A549 (cell line): Measurements from ENCODE around the gene PRLR. TPM values are rescaled to one million over a fixed set of nuclear protein-coding genes. Genes with fewer than 3 reads are reported as not detected.

ENCODE experiments used
- ATAC-seq, 2 experiments: fragments of 200-7000 bp in 1 of 2; fragments of >200 bp in 1 of 2; cut with Nextera tagmentation in 1 of 2; cut with Tn5 transposase in 1 of 2; 3 replicates each; pipeline versions ENCODE4 v1.8.0 to v1.9.1; 2018 to 2020; ENCODE audit warnings: mild to moderate bottlenecking in 1 of 2, moderate library complexity in 1 of 2
- CTCF ChIA-PET: fragments of 300-600 bp; sonication (Branson Sonifier 250); formaldehyde crosslinking; extraction: SDS; loops from one replicate; lab custom pipeline; 2021; ENCODE audit warnings: antibody characterized with exemption, inconsistent platforms; lab: Yijun Ruan, JAX
- POLR2A ChIA-PET: fragments of 350-600 bp; formaldehyde crosslinking; extraction: SDS; loops from one replicate; lab custom pipeline; 2021; ENCODE audit warnings: antibody characterized with exemption, inconsistent platforms; lab: Yijun Ruan, JAX
- DNase-seq, 2 experiments: peaks; one replicate each; pipeline versions ENCODE4 v3.0.0 to v3.0.0-alpha.2; 2011 to 2016; ENCODE audit warnings: low read depth in 1 of 2, low spot score in 1 of 2
- FAIRE-seq: peaks from 2 replicates; lab custom pipeline; 2011; peaks lifted over from hg19 to GRCh38; lab: Jason Lieb, UNC
- H3K27ac ChIP-seq, 2 experiments: fragments of >200 bp; sonication (Bioruptor Twin); formaldehyde crosslinking; 3 replicates each; pipeline ENCODE4 v1.5.1; 2016 to 2017
- H3K4me1 ChIP-seq: fragments of >200 bp; sonication (Bioruptor Twin); formaldehyde crosslinking; 3 replicates; pipeline ENCODE4 v1.6.1; 2016
- H3K4me2 ChIP-seq: fragments of >200 bp; sonication (Bioruptor Twin); formaldehyde crosslinking; 3 replicates; pipeline ENCODE4 v1.6.1; 2016
- H3K4me3 ChIP-seq: fragments of >200 bp; sonication (Bioruptor Twin); formaldehyde crosslinking; 3 replicates; pipeline ENCODE4 v1.5.1; 2016
- H3K9me3 ChIP-seq: fragments of >200 bp; sonication (Bioruptor Twin); formaldehyde crosslinking; 3 replicates; pipeline ENCODE4 v1.6.1; 2016
- BHLHE40 ChIP-seq: IDR thresholded peaks from 2 replicates; pipeline ENCODE4 v1.6.1; 2012; ENCODE audit warnings: low read depth, low read length, inconsistent platforms
- CEBPB ChIP-seq, 2 experiments: fragments of >200 bp in 1 of 2; sonication (Bioruptor Twin) in 1 of 2; formaldehyde crosslinking in 1 of 2; IDR thresholded peaks; 2 replicates each; pipeline ENCODE4 v1.6.1; 2012 to 2016
- EHF ChIP-seq: fragments of 250-450 bp; sonication (Bioruptor Pico); IDR thresholded peaks from 2 replicates; pipeline ENCODE4 v1.5.0; 2020; ENCODE audit warnings: mild to moderate bottlenecking
- EHMT2 ChIP-seq: fragments of 200-600 bp; sonication (generic); IDR thresholded peaks from 2 replicates; pipeline ENCODE4 v1.6.1; 2016; ENCODE audit warnings: antibody characterized with exemption, low read depth, mild to moderate bottlenecking, moderate library complexity
- FOSL2 ChIP-seq, 2 experiments: fragments of 450-650 bp in 1 of 2; fragments of >200 bp in 1 of 2; sonication (Bioruptor Twin) in 1 of 2; formaldehyde crosslinking; IDR thresholded peaks; 2 replicates each; pipeline versions ENCODE4 v1.5.0 to v1.6.1; 2016 to 2020; ENCODE audit warnings: mild to moderate bottlenecking in 1 of 2, moderate library complexity in 1 of 2
- HDAC2 ChIP-seq: fragments of 200-600 bp; sonication (generic); IDR thresholded peaks from 2 replicates; pipeline ENCODE4 v1.6.1; 2016
- JUNB ChIP-seq: fragments of >200 bp; sonication (Bioruptor Twin); formaldehyde crosslinking; IDR thresholded peaks from 2 replicates; pipeline ENCODE4 v1.6.1; 2016
- MYC ChIP-seq: IDR thresholded peaks from 2 replicates; pipeline ENCODE4 v1.6.1; 2012; ENCODE audit warnings: mild to moderate bottlenecking, inconsistent platforms, low read length, improper control_type of control experiment, borderline replicate concordance
- PHF8 ChIP-seq: fragments of 200-600 bp; sonication (generic); IDR thresholded peaks from 2 replicates; pipeline ENCODE4 v1.6.1; 2016; ENCODE audit warnings: low read depth, mild to moderate bottlenecking, antibody characterized with exemption, moderate library complexity, borderline replicate concordance
- SREBF2 ChIP-seq: fragments of 450-650 bp; IDR thresholded peaks from 2 replicates; pipeline ENCODE4 v1.6.1; 2014; ENCODE audit warnings: mild to moderate bottlenecking, moderate library complexity
- ZFP36 ChIP-seq: fragments of 450-650 bp; IDR thresholded peaks from 2 replicates; pipeline ENCODE4 v1.6.1; 2014; ENCODE audit warnings: borderline replicate concordance; ENCODE audit not compliant: partially characterized antibody
- ZSCAN20 ChIP-seq: fragments of 250-450 bp; sonication (Bioruptor Pico); IDR thresholded peaks from 2 replicates; pipeline ENCODE4 v1.8.0; 2022; ENCODE audit warnings: mild to moderate bottlenecking, moderate library complexity
- WGBS: methylation state at CpG from one replicate; pipeline ENCODE4 v1.1.6; 2017; ENCODE audit errors: missing lambda C conversion rate; 5-methylcytosine and 5-hydroxymethylcytosine counted together
- polyA plus RNA-seq, 4 experiments: library from polyadenylated mRNA; depleted of rRNA in 3 of 4; stranded (reverse); fragments of >200 nt; fragmentation: RNase III in 1 of 4; extraction: RNeasy Plus Mini Kit Qiagen cat#74134 plus additional on column Dnase treatment in 1 of 4; gene quantifications; 2 replicates in 3 of 4; 3 replicates in 1 of 4; pipeline ENCODE4 v1.2.3, GENCODE V29; 2011 to 2017
- TF ChIP-seq, protein P1 (sequence below): fragments of >200 bp; sonication (Bioruptor Twin); formaldehyde crosslinking; IDR thresholded peaks from 3 replicates; pipeline ENCODE4 v1.5.1; 2016
- TF ChIP-seq, protein P2 (sequence below): IDR thresholded peaks from 2 replicates; pipeline ENCODE4 v1.6.1; 2012; ENCODE audit warnings: low read depth, borderline replicate concordance
- TF ChIP-seq, protein P3 (sequence below): IDR thresholded peaks from 2 replicates; pipeline ENCODE4 v1.6.1; 2012
- TF ChIP-seq, protein P4 (sequence below): fragments of 150-350 bp; IDR thresholded peaks from 2 replicates; pipeline ENCODE4 v1.6.1; 2014; ENCODE audit warnings: low read depth, mild to moderate bottlenecking, low read length
- TF ChIP-seq, protein P5 (sequence below): fragments of 450-650 bp; IDR thresholded peaks from 2 replicates; pipeline ENCODE4 v1.6.1; 2014; ENCODE audit warnings: antibody characterized with exemption
- TF ChIP-seq, protein P6 (sequence below): fragments of >200 bp; sonication (Bioruptor Twin); formaldehyde crosslinking; IDR thresholded peaks from 3 replicates; pipeline ENCODE4 v1.6.1; 2016
- TF ChIP-seq, protein P7 (sequence below): fragments of 250-450 bp; sonication (Bioruptor Pico); IDR thresholded peaks from 2 replicates; pipeline ENCODE4 v1.5.0; 2021; ENCODE audit warnings: mild to moderate bottlenecking, moderate library complexity, borderline replicate concordance

PRLR gene
- polyA plus RNA-seq, 2 of the 4 experiments (the other 2 are of a cell fraction), result 0.09 TPM; not detected in 1

DNA sequence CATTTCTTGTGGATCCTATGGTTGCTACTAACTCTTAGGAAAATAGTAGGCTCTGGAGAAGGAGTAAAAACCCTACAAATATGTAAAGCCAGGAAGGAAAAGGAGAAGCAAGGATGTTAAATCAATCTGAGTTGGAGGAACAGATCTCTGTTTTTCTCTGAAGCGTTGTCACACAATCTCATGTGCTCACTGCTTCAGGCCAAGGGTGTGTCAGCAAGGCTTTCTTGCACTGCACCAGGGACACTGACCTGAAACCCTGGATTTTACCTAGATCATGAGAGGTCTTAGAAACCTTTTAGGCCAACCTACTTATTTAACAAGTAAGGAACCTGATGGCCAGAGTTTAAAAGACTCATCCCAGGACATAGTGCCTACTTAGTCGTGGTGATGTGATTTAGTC, 170.1 kb downstream of the PRLR start:
- CTCF ChIA-PET, result no interaction called here
- ATAC-seq, result no peak
- 0% methylated on average over 2 of the region's 2 CpGs for WGBS
- no peak for TF ChIP-seq HDAC2
- TF ChIP-seq ZFP36, result no peak
- no peak for TF ChIP-seq FOSL2 (IDR thresholded peaks at IDR 0.05)
- no peak for TF ChIP-seq FOSL2 (CRISPR knock-in tag; IDR thresholded peaks at IDR 0.05)
- TF ChIP-seq, protein P1, sequence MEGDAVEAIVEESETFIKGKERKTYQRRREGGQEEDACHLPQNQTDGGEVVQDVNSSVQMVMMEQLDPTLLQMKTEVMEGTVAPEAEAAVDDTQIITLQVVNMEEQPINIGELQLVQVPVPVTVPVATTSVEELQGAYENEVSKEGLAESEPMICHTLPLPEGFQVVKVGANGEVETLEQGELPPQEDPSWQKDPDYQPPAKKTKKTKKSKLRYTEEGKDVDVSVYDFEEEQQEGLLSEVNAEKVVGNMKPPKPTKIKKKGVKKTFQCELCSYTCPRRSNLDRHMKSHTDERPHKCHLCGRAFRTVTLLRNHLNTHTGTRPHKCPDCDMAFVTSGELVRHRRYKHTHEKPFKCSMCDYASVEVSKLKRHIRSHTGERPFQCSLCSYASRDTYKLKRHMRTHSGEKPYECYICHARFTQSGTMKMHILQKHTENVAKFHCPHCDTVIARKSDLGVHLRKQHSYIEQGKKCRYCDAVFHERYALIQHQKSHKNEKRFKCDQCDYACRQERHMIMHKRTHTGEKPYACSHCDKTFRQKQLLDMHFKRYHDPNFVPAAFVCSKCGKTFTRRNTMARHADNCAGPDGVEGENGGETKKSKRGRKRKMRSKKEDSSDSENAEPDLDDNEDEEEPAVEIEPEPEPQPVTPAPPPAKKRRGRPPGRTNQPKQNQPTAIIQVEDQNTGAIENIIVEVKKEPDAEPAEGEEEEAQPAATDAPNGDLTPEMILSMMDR, result no peak
- TF ChIP-seq, protein P2, sequence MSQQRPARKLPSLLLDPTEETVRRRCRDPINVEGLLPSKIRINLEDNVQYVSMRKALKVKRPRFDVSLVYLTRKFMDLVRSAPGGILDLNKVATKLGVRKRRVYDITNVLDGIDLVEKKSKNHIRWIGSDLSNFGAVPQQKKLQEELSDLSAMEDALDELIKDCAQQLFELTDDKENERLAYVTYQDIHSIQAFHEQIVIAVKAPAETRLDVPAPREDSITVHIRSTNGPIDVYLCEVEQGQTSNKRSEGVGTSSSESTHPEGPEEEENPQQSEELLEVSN, result no peak
- no peak for TF ChIP-seq SREBF2
- TF ChIP-seq, protein P3, sequence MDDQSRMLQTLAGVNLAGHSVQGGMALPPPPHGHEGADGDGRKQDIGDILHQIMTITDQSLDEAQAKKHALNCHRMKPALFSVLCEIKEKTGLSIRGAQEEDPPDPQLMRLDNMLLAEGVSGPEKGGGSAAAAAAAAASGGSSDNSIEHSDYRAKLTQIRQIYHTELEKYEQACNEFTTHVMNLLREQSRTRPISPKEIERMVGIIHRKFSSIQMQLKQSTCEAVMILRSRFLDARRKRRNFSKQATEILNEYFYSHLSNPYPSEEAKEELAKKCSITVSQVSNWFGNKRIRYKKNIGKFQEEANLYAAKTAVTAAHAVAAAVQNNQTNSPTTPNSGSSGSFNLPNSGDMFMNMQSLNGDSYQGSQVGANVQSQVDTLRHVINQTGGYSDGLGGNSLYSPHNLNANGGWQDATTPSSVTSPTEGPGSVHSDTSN, result no peak
- TF ChIP-seq, protein P4, sequence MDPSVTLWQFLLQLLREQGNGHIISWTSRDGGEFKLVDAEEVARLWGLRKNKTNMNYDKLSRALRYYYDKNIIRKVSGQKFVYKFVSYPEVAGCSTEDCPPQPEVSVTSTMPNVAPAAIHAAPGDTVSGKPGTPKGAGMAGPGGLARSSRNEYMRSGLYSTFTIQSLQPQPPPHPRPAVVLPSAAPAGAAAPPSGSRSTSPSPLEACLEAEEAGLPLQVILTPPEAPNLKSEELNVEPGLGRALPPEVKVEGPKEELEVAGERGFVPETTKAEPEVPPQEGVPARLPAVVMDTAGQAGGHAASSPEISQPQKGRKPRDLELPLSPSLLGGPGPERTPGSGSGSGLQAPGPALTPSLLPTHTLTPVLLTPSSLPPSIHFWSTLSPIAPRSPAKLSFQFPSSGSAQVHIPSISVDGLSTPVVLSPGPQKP, result no peak
- no peak for TF ChIP-seq BHLHE40
- no peak for TF ChIP-seq ZSCAN20 (CRISPR knock-in tag)
- no peak for TF ChIP-seq MYC
- no peak for TF ChIP-seq JUNB
- Histone ChIP-seq H3K4me3 (no peak overlapping the region), H3K4me2 (no peak overlapping the region), H3K27ac (no peak overlapping the region), H3K9me3 (no peaks in the 10 kb centered on the region), H3K4me1 (no peaks in the 10 kb centered on the region)
- POLR2A ChIA-PET, result no interaction called here
- DNase-seq, result no peak
- FAIRE-seq, result no peak

DNA sequence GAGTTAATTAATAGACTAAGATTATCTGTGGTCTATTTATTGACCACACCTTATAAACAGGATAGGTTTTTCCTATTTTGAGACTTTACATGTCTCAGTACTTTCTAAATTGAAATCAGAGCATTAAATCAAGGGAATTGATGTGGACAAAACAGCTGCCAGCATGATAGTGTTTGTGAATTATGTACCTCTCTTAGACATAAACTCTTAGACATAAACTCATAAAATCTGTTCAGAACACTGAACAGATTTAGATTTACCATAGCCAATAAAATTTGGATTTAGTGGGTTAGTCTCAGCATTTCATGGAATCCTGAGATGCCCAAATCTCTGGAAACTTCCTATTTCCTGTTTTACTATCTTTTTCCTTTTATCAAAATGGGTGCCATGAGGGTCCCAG, 171.0 kb downstream of the PRLR start:
- no peaks in the 10 kb centered on the region for H3K9me3 ChIP-seq
- no peak overlapping the region for H3K27ac ChIP-seq
- TF ChIP-seq, protein P5, sequence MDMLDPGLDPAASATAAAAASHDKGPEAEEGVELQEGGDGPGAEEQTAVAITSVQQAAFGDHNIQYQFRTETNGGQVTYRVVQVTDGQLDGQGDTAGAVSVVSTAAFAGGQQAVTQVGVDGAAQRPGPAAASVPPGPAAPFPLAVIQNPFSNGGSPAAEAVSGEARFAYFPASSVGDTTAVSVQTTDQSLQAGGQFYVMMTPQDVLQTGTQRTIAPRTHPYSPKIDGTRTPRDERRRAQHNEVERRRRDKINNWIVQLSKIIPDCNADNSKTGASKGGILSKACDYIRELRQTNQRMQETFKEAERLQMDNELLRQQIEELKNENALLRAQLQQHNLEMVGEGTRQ, result no peak
- TF ChIP-seq, protein P6, sequence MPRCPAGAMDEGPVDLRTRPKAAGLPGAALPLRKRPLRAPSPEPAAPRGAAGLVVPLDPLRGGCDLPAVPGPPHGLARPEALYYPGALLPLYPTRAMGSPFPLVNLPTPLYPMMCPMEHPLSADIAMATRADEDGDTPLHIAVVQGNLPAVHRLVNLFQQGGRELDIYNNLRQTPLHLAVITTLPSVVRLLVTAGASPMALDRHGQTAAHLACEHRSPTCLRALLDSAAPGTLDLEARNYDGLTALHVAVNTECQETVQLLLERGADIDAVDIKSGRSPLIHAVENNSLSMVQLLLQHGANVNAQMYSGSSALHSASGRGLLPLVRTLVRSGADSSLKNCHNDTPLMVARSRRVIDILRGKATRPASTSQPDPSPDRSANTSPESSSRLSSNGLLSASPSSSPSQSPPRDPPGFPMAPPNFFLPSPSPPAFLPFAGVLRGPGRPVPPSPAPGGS, result no peak
- TF ChIP-seq EHF (CRISPR knock-in tag) (no peak), PHF8 (no peak), EHMT2 (no peak), CEBPB (IDR thresholded peaks at IDR 0.05) (no peak)
- TF ChIP-seq, protein P7, sequence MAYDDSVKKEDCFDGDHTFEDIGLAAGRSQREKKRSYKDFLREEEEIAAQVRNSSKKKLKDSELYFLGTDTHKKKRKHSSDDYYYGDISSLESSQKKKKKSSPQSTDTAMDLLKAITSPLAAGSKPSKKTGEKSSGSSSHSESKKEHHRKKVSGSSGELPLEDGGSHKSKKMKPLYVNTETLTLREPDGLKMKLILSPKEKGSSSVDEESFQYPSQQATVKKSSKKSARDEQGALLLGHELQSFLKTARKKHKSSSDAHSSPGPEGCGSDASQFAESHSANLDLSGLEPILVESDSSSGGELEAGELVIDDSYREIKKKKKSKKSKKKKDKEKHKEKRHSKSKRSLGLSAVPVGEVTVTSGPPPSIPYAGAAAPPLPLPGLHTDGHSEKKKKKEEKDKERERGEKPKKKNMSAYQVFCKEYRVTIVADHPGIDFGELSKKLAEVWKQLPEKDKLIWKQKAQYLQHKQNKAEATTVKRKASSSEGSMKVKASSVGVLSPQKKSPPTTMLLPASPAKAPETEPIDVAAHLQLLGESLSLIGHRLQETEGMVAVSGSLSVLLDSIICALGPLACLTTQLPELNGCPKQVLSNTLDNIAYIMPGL (CRISPR knock-in tag), result no peak
- DNase-seq (no peak), FAIRE-seq (no peak), ATAC-seq (no peak)
- H3K4me2 ChIP-seq, result no peak overlapping the region
- POLR2A ChIA-PET, result no interaction called here
- H3K4me1 ChIP-seq, result no peaks in the 10 kb centered on the region
- H3K4me3 ChIP-seq, result no peak overlapping the region
- CTCF ChIA-PET, result no interaction called here
